Neural progenitor cell (in vitro differentiated cells): ENCODE results near the gene ZNF189.

Experiments used
- CTCF ChIP-seq: fragments of 200-600 bp; sonication (generic); IDR thresholded peaks from 2 replicates; pipeline ENCODE4 v1.5.1; 2017; ENCODE audit warnings: antibody characterized with exemption, mild to moderate bottlenecking
- EZH2 ChIP-seq: fragments of 200-600 bp; sonication (generic); IDR thresholded peaks from 2 replicates; pipeline ENCODE4 v1.6.1; 2017; ENCODE audit warnings: antibody characterized with exemption, mild to moderate bottlenecking, moderate library complexity
- EZH2phosphoT487 ChIP-seq: fragments of 200-600 bp; sonication (generic); IDR thresholded peaks from 2 replicates; pipeline ENCODE4 v1.6.1; 2017; ENCODE audit warnings: antibody characterized with exemption

- TF ChIP-seq CTCF (no peak), EZH2 (no peak), EZH2phosphoT487 (no peak)
Observed at GRCh38 chr9:101375546-101375945, 23.1 kb upstream of the ZNF189 start.
